Kidney (tissue), 14 donors: Measurements from ENCODE around the gene NINL. TPM values are rescaled to one million over a fixed set of nuclear protein-coding genes. Genes with fewer than 3 reads are reported as not detected.

Experiments
- DNase-seq, 5 donors: peaks; one replicate each; pipeline ENCODE4 v3.0.0-alpha.2; 2013 to 2020
- FAIRE-seq: peaks from 2 replicates; lab custom pipeline; 2012; peaks lifted over from hg19 to GRCh38; lab: Jason Lieb, UNC
- H3K27ac ChIP-seq, 2 donors: one replicate each; pipeline ENCODE4 v1.7.0; 2013; ENCODE audit warnings: low read depth in 2 of 2, low read length in 2 of 2, inconsistent platforms in 1 of 2
- H3K27me3 ChIP-seq: one replicate; pipeline ENCODE4 v1.7.1; 2013; ENCODE audit warnings: low read length, inconsistent platforms; ENCODE audit not compliant: control insufficient read depth, insufficient read depth
- H3K36me3 ChIP-seq, 3 donors: one replicate each; pipeline versions ENCODE4 v1.7.0 to v1.7.1; 2013; ENCODE audit warnings: low read length in 3 of 3, control low read depth in 1 of 3, inconsistent platforms in 1 of 3; ENCODE audit not compliant: insufficient read depth in 3 of 3, control insufficient read depth in 2 of 3
- H3K4me1 ChIP-seq, 3 donors: one replicate each; pipeline versions ENCODE4 v1.7.0 to v1.7.1; 2013; ENCODE audit warnings: low read length in 3 of 3, inconsistent platforms in 1 of 3, low read depth in 1 of 3; ENCODE audit not compliant: control insufficient read depth in 2 of 3, insufficient read depth in 2 of 3
- H3K4me3 ChIP-seq, 3 donors: one replicate each; pipeline versions ENCODE4 v1.7.0 to v1.8.1; 2013; ENCODE audit warnings: low read length in 3 of 3, control low read depth in 1 of 3, inconsistent platforms in 1 of 3
- H3K9ac ChIP-seq, 3 donors: one replicate each; pipeline versions ENCODE4 v1.7.0 to v1.7.1; 2013; ENCODE audit warnings: low read length in 3 of 3, control low read depth in 1 of 3, inconsistent platforms in 1 of 3
- H3K9me3 ChIP-seq, 3 donors: one replicate each; pipeline versions ENCODE4 v1.7.0 to v1.7.1; 2013; ENCODE audit warnings: low read length in 3 of 3, control low read depth in 1 of 3, inconsistent platforms in 1 of 3; ENCODE audit not compliant: control insufficient read depth in 2 of 3, insufficient read depth in 1 of 3
- intact Hi-C: fragments of 100-400 bp; cut with DNase I; formaldehyde crosslinking; loops from one replicate; pipeline ENCODE4 v1.11.1; 2022
- polyA plus RNA-seq: library from polyadenylated mRNA; stranded (reverse); fragments of 350-450 nt; fragmentation: Illumina TruSeq; extraction: RNeasy Lipid Tissue Mini Kit (QIAGEN cat#74804); gene quantifications from one replicate; pipeline ENCODE4 v1.2.3, GENCODE V29; 2014; ENCODE audit warnings: low read depth, low replicate concordance; ENCODE audit not compliant: insufficient read depth
- total RNA-seq: library from RNA; stranded (reverse); fragmentation: NEBNext Ultra II Directional; extraction: Animal tissue kit (Norgen Biotek cat#: 25700); gene quantifications from one replicate; pipeline ENCODE4 v1.2.1, GENCODE V29; 2021
- TF ChIP-seq, protein P1 (sequence below): IDR thresholded peaks from 3 replicates; pipeline ENCODE4 v1.5.1; 2012; ENCODE audit warnings: mild to moderate bottlenecking, moderate library complexity, borderline replicate concordance; ENCODE audit not compliant: insufficient read depth; ENCODE audit errors: extremely low read depth
- donor health status: control.
- donor health status: control.
- donor health status: control.
- donor health status: control.
- donor health status: control.
- donor health status: DM: yes; HTN: yes; CAD: no.
- donor health status: Normal renal cell carcinoma (clear cell type).

The NINL gene
- total and polyA plus RNA-seq, 2 donors from 2014 or later = 23.4 to 25.2 TPM

- peaks cover 0 to 3% (median 0%) of the 10 kb centered on the region in 3 donors for H3K36me3 ChIP-seq
- intact Hi-C loops = no loop called here
- DNase-seq = no peak
Observed at GRCh38 chr20:25532971-25533391, 52.4 kb downstream of the NINL start.

DNA sequence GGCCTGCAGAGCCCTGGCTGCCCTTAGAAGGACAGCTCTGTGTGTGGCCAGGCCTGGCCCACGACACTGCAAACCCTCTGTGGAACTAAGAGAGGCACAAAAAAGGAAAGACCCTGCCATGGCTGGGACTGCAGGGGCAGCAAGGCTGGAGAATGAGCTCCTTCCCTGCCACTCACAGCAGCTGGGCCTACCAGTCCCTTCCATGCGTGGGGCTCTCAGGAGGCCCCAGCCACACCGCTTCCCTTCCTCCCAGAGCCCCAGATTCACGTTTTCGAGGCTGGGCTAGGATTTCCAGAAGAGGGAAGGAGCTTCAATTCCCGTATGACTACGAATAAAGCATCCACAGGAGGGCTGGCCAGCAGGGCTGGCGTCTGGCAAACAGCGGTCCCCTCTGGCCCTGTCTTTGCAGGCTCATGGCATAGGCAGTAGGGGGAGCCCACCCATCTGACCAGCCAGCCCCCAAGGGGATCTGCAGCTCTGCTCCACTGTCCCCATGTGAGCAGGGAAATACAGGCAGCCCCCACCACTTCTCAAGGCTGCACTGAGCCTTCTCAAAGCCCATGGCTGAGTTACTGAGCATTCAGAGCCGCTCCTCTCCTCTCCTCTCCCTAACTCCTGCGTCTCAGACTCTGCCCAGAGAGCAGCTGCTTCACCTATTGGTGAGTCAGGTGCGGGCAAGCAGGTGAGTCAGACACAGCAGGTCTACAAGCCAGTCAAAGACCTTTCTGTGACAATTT, 53.1 kb downstream of the NINL start:
- Histone ChIP-seq H3K27ac (no peak overlapping the region), H3K9ac (no peak overlapping the region)
- DNase-seq = no peak

More at GRCh38 chr20:25532971-25533391, 52.4 kb downstream of the NINL start:
- FAIRE-seq = no peak
- TF ChIP-seq, protein P1, sequence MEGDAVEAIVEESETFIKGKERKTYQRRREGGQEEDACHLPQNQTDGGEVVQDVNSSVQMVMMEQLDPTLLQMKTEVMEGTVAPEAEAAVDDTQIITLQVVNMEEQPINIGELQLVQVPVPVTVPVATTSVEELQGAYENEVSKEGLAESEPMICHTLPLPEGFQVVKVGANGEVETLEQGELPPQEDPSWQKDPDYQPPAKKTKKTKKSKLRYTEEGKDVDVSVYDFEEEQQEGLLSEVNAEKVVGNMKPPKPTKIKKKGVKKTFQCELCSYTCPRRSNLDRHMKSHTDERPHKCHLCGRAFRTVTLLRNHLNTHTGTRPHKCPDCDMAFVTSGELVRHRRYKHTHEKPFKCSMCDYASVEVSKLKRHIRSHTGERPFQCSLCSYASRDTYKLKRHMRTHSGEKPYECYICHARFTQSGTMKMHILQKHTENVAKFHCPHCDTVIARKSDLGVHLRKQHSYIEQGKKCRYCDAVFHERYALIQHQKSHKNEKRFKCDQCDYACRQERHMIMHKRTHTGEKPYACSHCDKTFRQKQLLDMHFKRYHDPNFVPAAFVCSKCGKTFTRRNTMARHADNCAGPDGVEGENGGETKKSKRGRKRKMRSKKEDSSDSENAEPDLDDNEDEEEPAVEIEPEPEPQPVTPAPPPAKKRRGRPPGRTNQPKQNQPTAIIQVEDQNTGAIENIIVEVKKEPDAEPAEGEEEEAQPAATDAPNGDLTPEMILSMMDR = no peak
- peaks cover 0 to 4% (median 0%) of the 10 kb centered on the region in 3 donors for H3K4me1 ChIP-seq
- H3K9me3 ChIP-seq = no peaks in the 10 kb centered on the region
- no peaks in the 10 kb centered on the region for H3K27me3 ChIP-seq
- H3K27ac ChIP-seq = no peak overlapping the region
- no peak overlapping the region for H3K9ac ChIP-seq
- no peak overlapping the region for H3K4me3 ChIP-seq

GRCh38 chr20:25529295-25529951, 55.9 kb downstream of the NINL start:
- H3K4me3 ChIP-seq = no peak overlapping the region
- H3K27me3 ChIP-seq = no peaks in the 10 kb centered on the region
- FAIRE-seq (no peak), DNase-seq (no peak)
- peaks cover 0 to under 1% (median 0%) of the 10 kb centered on the region in 3 donors for H3K36me3 ChIP-seq
- H3K4me1 ChIP-seq = peaks cover 0 to 8% (median 0%) of the 10 kb centered on the region in 3 donors
- H3K9me3 ChIP-seq = no peaks in the 10 kb centered on the region
- no peak overlapping the region for H3K9ac ChIP-seq
- intact Hi-C loops = no loop called here
- no peak overlapping the region for H3K27ac ChIP-seq
- TF ChIP-seq, protein P1 = no peak

More for the DNA sequence above, 53.1 kb downstream of the NINL start:
- FAIRE-seq = no peak
- Histone ChIP-seq H3K4me1 (peaks cover 0 to 4% (median 0%) of the 10 kb centered on the region in 3 donors), H3K4me3 (no peak overlapping the region), H3K36me3 (no peaks in the 10 kb centered on the region), H3K27me3 (no peaks in the 10 kb centered on the region), H3K9me3 (no peaks in the 10 kb centered on the region)
- intact Hi-C loops = no loop called here
- TF ChIP-seq, protein P1 = no peak
